HG03060 (cell line): ENCODE results near the gene LDB1.

Experiments used
- ATAC-seq: cut with Tn5 transposase; IDR thresholded peaks from one replicate; pipeline ENCODE4 v1.9.1; 2021; ENCODE audit warnings: low read depth, moderate number of reproducible peaks; ENCODE audit not compliant: unreplicated experiment

Gene LDB1

GRCh38 chr10:102135956-102136526 is 15.9 kb upstream of the LDB1 start:
- no peak for ATAC-seq

- ATAC-seq = no peak
Measured at GRCh38 chr10:102134416-102134815, 14.2 kb upstream of the LDB1 start.

- no peak for ATAC-seq
Measured at GRCh38 chr10:102133373-102134195, 13.4 kb upstream of the LDB1 start.

- peak; percentile 89 for ATAC-seq
Measured at GRCh38 chr10:102132563-102133372, 12.6 kb upstream of the LDB1 start, which contains the start of gene PPRC1. Gene PPRC1, plus strand, starts transcription at chr10:102133040. Its CDS starts 29 bp downstream, at chr10:102133069.

GRCh38 chr10:102132193-102132562 is 12.0 kb upstream of the LDB1 start:
- no peak for ATAC-seq

- ATAC-seq = no peak
Measured at GRCh38 chr10:102131286-102132170, 11.4 kb upstream of the LDB1 start.

GRCh38 chr10:102123223-102123622 is 3.1 kb upstream of the LDB1 start:
- ATAC-seq = no peak

- no peak for ATAC-seq
Measured at GRCh38 chr10:102122450-102122849, 2.3 kb upstream of the LDB1 start.

GRCh38 chr10:102121739-102122372 is 1.7 kb upstream of the LDB1 start:
- ATAC-seq = no peak

GRCh38 chr10:102120991-102121738 is 997 bp upstream of the LDB1 start:
- no peak for ATAC-seq

GRCh38 chr10:102119417-102120141 is 589 bp downstream of the LDB1 start:
- no peak for ATAC-seq

GRCh38 chr10:102118867-102119266 is 1.3 kb downstream of the LDB1 start:
- no peak for ATAC-seq

- ATAC-seq = no peak
Measured at GRCh38 chr10:102117391-102118159, 2.6 kb downstream of the LDB1 start.

- no peak for ATAC-seq
Measured at GRCh38 chr10:102116656-102117055, 3.5 kb downstream of the LDB1 start.

GRCh38 chr10:102115775-102116174 is 4.4 kb downstream of the LDB1 start:
- no peak for ATAC-seq

GRCh38 chr10:102114861-102115618 is 5.1 kb downstream of the LDB1 start:
- ATAC-seq = no peak
